ENCODE data around the gene PLBD2.

Gene PLBD2

GRCh38 chr12:113359133-113359938 is 949 bp downstream of the PLBD2 start:
- Histone ChIP-seq H3K27ac (ENCODE audit: low read depth, low read length) (no peak overlapping the region), H3K4me3 (ENCODE audit: low read depth, low read length) (peak overlapping the region; percentile 90), H3K27me3 (ENCODE audit: insufficient read depth, low read length) (no peaks in the 10 kb centered on the region), H3K4me1 (ENCODE audit: control insufficient read depth, insufficient read depth, low read length, unreplicated experiment) (peaks cover 9% of the 10 kb centered on the region), H3K79me2 (ENCODE audit: control insufficient read depth, insufficient read depth, low read length, unreplicated experiment) (peaks cover 16% of the 10 kb centered on the region), H2AFZ (ENCODE audit: low read length, unreplicated experiment) (peak overlapping the region; percentile 20), H3K36me3 (ENCODE audit: insufficient read depth, low read length) (no peaks in the 10 kb centered on the region)

GRCh38 chr12:113359939-113360748 is 1.8 kb downstream of the PLBD2 start:
- Histone ChIP-seq H3K79me2 (ENCODE audit: control insufficient read depth, insufficient read depth, low read length, unreplicated experiment) (peaks cover 16% of the 10 kb centered on the region), H3K27ac (ENCODE audit: low read depth, low read length) (no peak overlapping the region), H3K4me1 (ENCODE audit: control insufficient read depth, insufficient read depth, low read length, unreplicated experiment) (peaks cover 9% of the 10 kb centered on the region), H3K4me3 (ENCODE audit: low read depth, low read length) (peak overlapping the region; percentile 90), H3K27me3 (ENCODE audit: insufficient read depth, low read length) (no peaks in the 10 kb centered on the region), H3K36me3 (ENCODE audit: insufficient read depth, low read length) (no peaks in the 10 kb centered on the region), H2AFZ (ENCODE audit: low read length, unreplicated experiment) (no peak overlapping the region)

DNA sequence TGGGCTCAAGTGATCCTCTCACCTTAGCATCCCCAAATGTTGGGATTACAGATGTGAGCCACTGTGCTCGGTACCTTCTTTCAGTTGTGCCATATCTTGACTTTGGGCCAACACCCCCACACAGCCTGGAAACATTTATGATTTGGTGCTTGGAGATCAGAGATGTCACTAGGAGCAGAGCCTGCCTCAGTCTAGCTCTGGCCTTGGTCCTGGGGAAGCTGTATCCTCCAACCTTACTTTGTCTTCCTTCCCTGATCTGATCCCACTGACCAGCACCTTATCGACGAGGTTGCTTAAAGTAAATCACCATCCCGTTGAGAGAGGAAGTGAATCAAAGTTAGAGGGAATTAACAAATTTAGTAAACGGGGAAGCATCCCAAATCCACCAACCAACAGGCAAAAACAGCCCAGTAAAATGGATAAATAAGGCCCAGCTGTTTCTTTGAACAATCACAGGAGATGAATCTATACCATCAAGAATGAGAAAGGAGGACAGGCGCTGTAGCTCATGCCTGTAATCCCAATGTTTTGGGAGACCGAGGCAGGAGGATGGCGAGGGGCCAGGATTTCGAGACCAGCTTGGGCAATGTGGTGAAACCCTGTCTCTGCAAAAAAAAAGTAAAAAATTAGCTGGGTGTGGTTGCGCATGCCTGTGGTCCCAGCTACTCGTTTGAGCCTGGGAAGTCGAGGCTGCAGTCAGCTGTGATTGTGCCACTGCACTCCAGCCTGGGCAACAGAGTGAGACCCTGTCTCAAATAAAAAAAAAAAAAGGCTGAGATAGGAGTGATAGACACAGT is 3.4 kb downstream of the PLBD2 start:
- Histone ChIP-seq H3K79me2 (ENCODE audit: control insufficient read depth, insufficient read depth, low read length, unreplicated experiment) (peaks cover 16% of the 10 kb centered on the region), H2AFZ (ENCODE audit: low read length, unreplicated experiment) (no peak overlapping the region), H3K4me1 (ENCODE audit: control insufficient read depth, insufficient read depth, low read length, unreplicated experiment) (peaks cover 9% of the 10 kb centered on the region), H3K36me3 (ENCODE audit: insufficient read depth, low read length) (no peaks in the 10 kb centered on the region), H3K27me3 (ENCODE audit: insufficient read depth, low read length) (no peaks in the 10 kb centered on the region), H3K27ac (ENCODE audit: low read depth, low read length) (no peak overlapping the region), H3K4me3 (ENCODE audit: low read depth, low read length) (no peak overlapping the region)

DNA sequence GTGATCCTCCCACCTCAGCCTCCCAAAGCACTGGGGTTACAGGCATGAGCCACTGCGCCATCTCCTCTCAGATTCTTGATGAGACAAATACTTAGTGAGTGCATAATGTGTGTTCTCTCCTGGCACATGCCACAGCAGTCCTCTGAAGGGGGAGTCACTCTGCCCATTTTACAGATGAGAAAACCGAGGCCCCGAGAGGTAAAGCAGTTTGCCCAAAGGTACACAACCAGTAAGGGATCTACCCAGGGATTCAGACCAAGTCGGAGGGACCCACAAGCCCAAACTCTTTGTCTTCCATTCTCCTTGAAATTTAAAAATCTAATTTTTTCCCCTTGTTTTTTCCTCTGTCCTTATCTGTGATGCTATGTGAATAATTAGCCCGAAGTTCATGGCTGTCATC is 6.3 kb downstream of the PLBD2 start:
- H3K79me2 ChIP-seq (ENCODE audit: control insufficient read depth, insufficient read depth, low read length, unreplicated experiment), result peaks cover 7% of the 10 kb centered on the region
- H3K36me3 ChIP-seq (ENCODE audit: insufficient read depth, low read length), result no peaks in the 10 kb centered on the region
- no peak overlapping the region for H2AFZ ChIP-seq (ENCODE audit: low read length, unreplicated experiment)
- H3K27me3 ChIP-seq (ENCODE audit: insufficient read depth, low read length), result no peaks in the 10 kb centered on the region
- H3K4me3 ChIP-seq (ENCODE audit: low read depth, low read length), result no peak overlapping the region
- no peak overlapping the region for H3K27ac ChIP-seq (ENCODE audit: low read depth, low read length)
- H3K4me1 ChIP-seq (ENCODE audit: control insufficient read depth, insufficient read depth, low read length, unreplicated experiment), result peaks cover 4% of the 10 kb centered on the region

DNA sequence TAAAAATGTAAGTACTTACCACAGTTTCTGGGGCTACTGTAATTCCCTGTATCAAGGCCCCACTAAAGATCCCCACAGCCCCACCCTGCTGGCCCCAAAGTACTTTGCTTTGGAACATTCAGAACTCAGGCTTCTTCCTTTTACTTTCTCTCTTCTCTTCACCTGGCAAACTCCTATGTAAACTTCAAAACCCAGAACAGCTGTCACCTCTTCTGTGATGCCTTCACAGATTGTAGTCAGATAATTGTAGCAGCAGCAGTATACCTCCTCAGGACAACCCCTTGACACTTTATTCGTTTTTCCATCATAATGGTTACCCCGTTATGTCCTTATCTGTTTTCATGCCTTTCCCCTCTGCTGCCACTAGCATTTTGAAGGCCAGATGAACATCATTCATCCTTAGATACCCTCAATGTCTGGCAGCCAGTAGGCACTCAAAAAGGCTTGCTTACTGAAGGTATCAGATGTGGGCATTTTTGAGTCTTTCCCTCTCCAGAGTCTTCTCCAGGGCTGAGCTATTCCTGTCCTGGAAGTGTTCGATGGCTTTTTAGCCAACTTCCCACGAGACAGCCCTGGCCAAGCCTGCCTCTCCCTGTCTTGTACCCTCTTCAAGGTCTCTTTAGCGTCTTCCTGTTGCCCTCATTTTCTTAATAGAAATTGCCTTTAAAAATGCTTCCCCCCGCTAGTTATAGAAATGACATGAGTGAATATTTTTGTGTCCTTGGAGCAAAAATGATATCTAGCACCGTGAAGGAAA is 7.4 kb downstream of the PLBD2 start:
- no peaks in the 10 kb centered on the region for H3K27me3 ChIP-seq (ENCODE audit: insufficient read depth, low read length)
- H3K4me1 ChIP-seq (ENCODE audit: control insufficient read depth, insufficient read depth, low read length, unreplicated experiment), result no peaks in the 10 kb centered on the region
- H3K4me3 ChIP-seq (ENCODE audit: low read depth, low read length), result no peak overlapping the region
- H3K27ac ChIP-seq (ENCODE audit: low read depth, low read length), result no peak overlapping the region
- H3K36me3 ChIP-seq (ENCODE audit: insufficient read depth, low read length), result no peaks in the 10 kb centered on the region
- H2AFZ ChIP-seq (ENCODE audit: low read length, unreplicated experiment), result no peak overlapping the region
- no peaks in the 10 kb centered on the region for H3K79me2 ChIP-seq (ENCODE audit: control insufficient read depth, insufficient read depth, low read length, unreplicated experiment)

DNA sequence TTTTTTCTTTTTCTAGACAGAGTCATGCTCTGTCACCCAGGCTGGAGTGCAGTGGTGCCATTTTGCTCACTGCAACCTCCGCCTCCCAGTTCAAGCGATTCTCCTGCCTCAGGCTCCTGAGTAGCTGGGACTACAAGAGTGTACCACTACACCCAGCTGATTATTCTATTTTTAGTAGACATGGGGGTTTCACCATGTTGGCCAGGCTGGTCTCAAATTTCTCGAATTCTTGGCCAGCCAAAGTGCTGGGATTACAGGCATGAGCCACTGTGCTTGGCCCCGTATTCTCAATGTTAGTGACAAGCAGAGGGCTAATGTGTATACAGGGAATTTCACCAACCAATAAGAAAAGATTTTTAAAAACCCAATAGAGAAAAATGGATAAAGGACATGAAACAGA is 8.4 kb downstream of the PLBD2 start:
- no peak overlapping the region for H3K27ac ChIP-seq (ENCODE audit: low read depth, low read length)

GRCh38 chr12:113368331-113368730 is 9.9 kb downstream of the PLBD2 start:
- H3K27ac ChIP-seq (ENCODE audit: low read depth, low read length), result no peak overlapping the region
- no peak overlapping the region for H3K4me3 ChIP-seq (ENCODE audit: low read depth, low read length)
- H3K4me1 ChIP-seq (ENCODE audit: control insufficient read depth, insufficient read depth, low read length, unreplicated experiment), result no peaks in the 10 kb centered on the region
- H3K27me3 ChIP-seq (ENCODE audit: insufficient read depth, low read length), result no peaks in the 10 kb centered on the region
- no peak overlapping the region for H2AFZ ChIP-seq (ENCODE audit: low read length, unreplicated experiment)
- H3K79me2 ChIP-seq (ENCODE audit: control insufficient read depth, insufficient read depth, low read length, unreplicated experiment), result no peaks in the 10 kb centered on the region
- H3K36me3 ChIP-seq (ENCODE audit: insufficient read depth, low read length), result peaks cover 4% of the 10 kb centered on the region; the same call in 1 of the 2 replicates

More for the DNA sequence above, 8.4 kb downstream of the PLBD2 start:
- Histone ChIP-seq H3K36me3 (ENCODE audit: insufficient read depth, low read length) (no peaks in the 10 kb centered on the region), H3K4me1 (ENCODE audit: control insufficient read depth, insufficient read depth, low read length, unreplicated experiment) (no peaks in the 10 kb centered on the region), H3K79me2 (ENCODE audit: control insufficient read depth, insufficient read depth, low read length, unreplicated experiment) (no peaks in the 10 kb centered on the region), H2AFZ (ENCODE audit: low read length, unreplicated experiment) (no peak overlapping the region), H3K27me3 (ENCODE audit: insufficient read depth, low read length) (no peaks in the 10 kb centered on the region), H3K4me3 (ENCODE audit: low read depth, low read length) (no peak overlapping the region)

- Histone ChIP-seq H3K4me3 (ENCODE audit: low read depth, low read length) (no peak overlapping the region), H2AFZ (ENCODE audit: low read length, unreplicated experiment) (no peak overlapping the region), H3K79me2 (ENCODE audit: control insufficient read depth, insufficient read depth, low read length, unreplicated experiment) (no peaks in the 10 kb centered on the region), H3K27ac (ENCODE audit: low read depth, low read length) (no peak overlapping the region), H3K4me1 (ENCODE audit: control insufficient read depth, insufficient read depth, low read length, unreplicated experiment) (no peaks in the 10 kb centered on the region), H3K36me3 (ENCODE audit: insufficient read depth, low read length) (peaks cover 5% of the 10 kb centered on the region; the same call in 1 of the 2 replicates), H3K27me3 (ENCODE audit: insufficient read depth, low read length) (no peaks in the 10 kb centered on the region)
Observed at GRCh38 chr12:113369391-113369985, 11.1 kb downstream of the PLBD2 start.

GRCh38 chr12:113370923-113371682 is 12.7 kb downstream of the PLBD2 start:
- Histone ChIP-seq H3K4me1 (ENCODE audit: control insufficient read depth, insufficient read depth, low read length, unreplicated experiment) (no peaks in the 10 kb centered on the region), H3K36me3 (ENCODE audit: insufficient read depth, low read length) (peaks cover 10% of the 10 kb centered on the region; the same call in 1 of the 2 replicates), H3K27me3 (ENCODE audit: insufficient read depth, low read length) (no peaks in the 10 kb centered on the region), H3K4me3 (ENCODE audit: low read depth, low read length) (no peak overlapping the region), H3K27ac (ENCODE audit: low read depth, low read length) (no peak overlapping the region), H2AFZ (ENCODE audit: low read length, unreplicated experiment) (no peak overlapping the region), H3K79me2 (ENCODE audit: control insufficient read depth, insufficient read depth, low read length, unreplicated experiment) (no peaks in the 10 kb centered on the region)
